HG03159 (cell line): ENCODE results near the gene MRPL44.
"Not testable (repeated sequence)": the region's sequence is repeated elsewhere in the genome, so short reads cannot be mapped to it uniquely, and the experiment has no call there.

ENCODE experiments used
- ATAC-seq: cut with Tn5 transposase; IDR thresholded peaks from one replicate; pipeline ENCODE4 v1.9.1; 2021; ENCODE audit warnings: mild to moderate bottlenecking, moderate library complexity; ENCODE audit not compliant: unreplicated experiment

Gene MRPL44

GRCh38 chr2:224000662-224001061, 43.4 kb downstream of the MRPL44 start:
- ATAC-seq, result not testable (repeated sequence)

- no peak for ATAC-seq
Observed at GRCh38 chr2:224004105-224004695, 46.9 kb downstream of the MRPL44 start.

GRCh38 chr2:224008702-224009261, 51.5 kb downstream of the MRPL44 start:
- ATAC-seq, result no peak

- ATAC-seq, result no peak
Observed at GRCh38 chr2:224009605-224010315, 52.5 kb downstream of the MRPL44 start.

- no peak for ATAC-seq
Observed at GRCh38 chr2:224011837-224012236, 54.6 kb downstream of the MRPL44 start.

GRCh38 chr2:224014336-224014735, 57.1 kb downstream of the MRPL44 start:
- ATAC-seq, result no peak

GRCh38 chr2:224016963-224017362, 59.7 kb downstream of the MRPL44 start:
- ATAC-seq, result no peak
